GM10248 (cell line): ENCODE results near the gene PACRG.

ENCODE experiments used
- CTCF ChIA-PET: fragments of 300-600 bp; sonication (Branson Sonifier 250); formaldehyde crosslinking; extraction: SDS; loops from one replicate; lab custom pipeline; 2021; ENCODE audit warnings: antibody characterized with exemption; lab: Yijun Ruan, JAX
- POLR2A ChIA-PET: fragments of 350-650 bp; sonication (Branson Sonifier 250); formaldehyde crosslinking; extraction: SDS; loops from one replicate; lab custom pipeline; 2020; ENCODE audit warnings: antibody characterized with exemption; lab: Yijun Ruan, JAX
- DNase-seq: peaks from one replicate; pipeline ENCODE4 v3.0.0; 2012; ENCODE audit errors: extremely low spot score
- TF ChIP-seq, protein P1 (sequence below): IDR thresholded peaks from 2 replicates; pipeline ENCODE4 v1.5.1; 2012; ENCODE audit warnings: mild to moderate bottlenecking, low read depth; ENCODE audit errors: extremely low read depth, missing control alignments, control extremely low read depth

Gene PACRG

DNA sequence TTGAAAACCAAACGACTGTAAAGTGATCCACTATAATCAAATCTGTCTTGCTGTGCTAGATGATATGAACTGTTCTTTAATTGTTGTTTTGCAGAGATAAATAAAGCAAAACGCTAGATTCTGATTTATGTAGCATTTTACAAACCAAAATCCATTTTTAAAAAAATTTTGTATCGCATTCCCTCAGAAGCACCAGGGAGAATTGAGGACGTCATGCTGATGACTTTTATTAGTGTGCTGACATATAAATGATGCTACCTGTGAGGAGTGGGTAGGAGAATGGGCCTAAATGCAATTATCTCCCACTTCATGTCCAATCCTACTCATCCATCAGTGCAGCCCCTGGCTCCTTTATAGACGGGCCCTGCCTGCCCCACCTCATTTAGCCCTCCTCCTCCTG, 282.4 kb downstream of the PACRG start:
- no peak for DNase-seq
- ChIA-PET POLR2A (no interaction called here), CTCF (interaction anchor here (1.5 kb wide), 1 partner anchor 16 kb away, joined by 4 read pairs; no protein-coding TSS in a partner anchor)
- TF ChIP-seq, protein P1, sequence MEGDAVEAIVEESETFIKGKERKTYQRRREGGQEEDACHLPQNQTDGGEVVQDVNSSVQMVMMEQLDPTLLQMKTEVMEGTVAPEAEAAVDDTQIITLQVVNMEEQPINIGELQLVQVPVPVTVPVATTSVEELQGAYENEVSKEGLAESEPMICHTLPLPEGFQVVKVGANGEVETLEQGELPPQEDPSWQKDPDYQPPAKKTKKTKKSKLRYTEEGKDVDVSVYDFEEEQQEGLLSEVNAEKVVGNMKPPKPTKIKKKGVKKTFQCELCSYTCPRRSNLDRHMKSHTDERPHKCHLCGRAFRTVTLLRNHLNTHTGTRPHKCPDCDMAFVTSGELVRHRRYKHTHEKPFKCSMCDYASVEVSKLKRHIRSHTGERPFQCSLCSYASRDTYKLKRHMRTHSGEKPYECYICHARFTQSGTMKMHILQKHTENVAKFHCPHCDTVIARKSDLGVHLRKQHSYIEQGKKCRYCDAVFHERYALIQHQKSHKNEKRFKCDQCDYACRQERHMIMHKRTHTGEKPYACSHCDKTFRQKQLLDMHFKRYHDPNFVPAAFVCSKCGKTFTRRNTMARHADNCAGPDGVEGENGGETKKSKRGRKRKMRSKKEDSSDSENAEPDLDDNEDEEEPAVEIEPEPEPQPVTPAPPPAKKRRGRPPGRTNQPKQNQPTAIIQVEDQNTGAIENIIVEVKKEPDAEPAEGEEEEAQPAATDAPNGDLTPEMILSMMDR = no peak

DNA sequence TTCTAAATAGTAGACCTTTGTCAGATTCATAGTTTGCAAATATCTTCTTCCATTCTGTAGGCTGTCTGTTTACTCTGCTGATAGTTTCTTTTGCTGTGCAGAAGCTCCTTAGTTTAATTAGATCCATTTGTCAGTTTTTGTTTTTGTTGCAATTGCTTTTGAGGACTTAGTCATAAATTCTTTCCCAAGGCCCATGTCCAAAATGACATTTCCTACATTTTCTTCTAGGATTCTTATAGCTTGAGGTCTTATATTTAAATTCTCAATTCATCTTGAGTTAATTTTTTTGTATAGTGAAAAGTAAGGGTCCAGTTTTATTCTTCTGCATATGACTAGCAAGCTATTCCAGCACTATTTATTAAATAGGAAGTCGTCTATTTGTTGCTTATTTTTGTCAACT, 287.0 kb downstream of the PACRG start:
- TF ChIP-seq, protein P1 = no peak
- ChIA-PET POLR2A (no interaction called here), CTCF (interaction anchor here (1.2 kb wide), 1 partner anchor 11 kb away, joined by 3 read pairs; no protein-coding TSS in a partner anchor)
- DNase-seq = no peak

DNA sequence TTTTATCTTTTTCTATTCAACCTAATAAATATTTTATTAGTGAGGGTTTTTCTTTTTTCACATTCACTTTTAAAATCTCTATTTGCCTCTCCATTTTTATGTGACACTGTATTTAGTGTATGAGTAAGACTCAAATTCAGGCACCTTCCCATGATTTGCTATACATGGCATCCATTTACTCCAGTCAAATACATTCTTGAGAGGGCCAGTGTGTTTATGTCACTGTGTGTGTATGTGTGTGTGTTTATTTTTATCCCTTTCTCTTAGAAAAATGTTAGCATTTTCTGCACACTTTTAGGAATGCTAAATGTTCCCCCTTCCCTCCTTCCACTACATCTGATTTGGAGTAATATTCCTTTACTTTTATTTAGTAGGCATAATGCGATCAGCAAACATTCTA, 290.0 kb downstream of the PACRG start:
- TF ChIP-seq, protein P1 = no peak

DNA sequence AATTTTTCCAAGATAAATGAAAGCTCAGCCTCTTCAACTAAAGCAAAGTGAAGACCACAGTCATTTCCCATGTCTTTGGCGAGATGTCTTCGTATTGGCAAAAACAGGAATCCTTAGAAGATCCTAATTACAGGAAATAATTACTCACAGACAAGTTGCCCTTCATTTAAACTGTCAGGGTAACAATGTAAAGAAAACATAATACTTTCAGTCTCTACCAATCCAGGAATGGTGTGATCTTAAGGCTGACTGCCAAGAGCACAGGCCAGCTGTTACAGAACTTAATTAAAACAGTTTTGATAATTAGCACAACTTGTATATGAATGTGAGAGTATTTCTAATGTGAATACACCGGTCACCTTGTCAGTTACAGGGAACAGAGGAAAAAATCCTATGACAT, 292.2 kb downstream of the PACRG start:
- ChIA-PET CTCF (interaction anchor here (1.4 kb wide), 1 partner anchor 10 kb away, joined by 3 read pairs; no protein-coding TSS in a partner anchor), POLR2A (no interaction called here)
- TF ChIP-seq, protein P1 = no peak
- no peak for DNase-seq

More for the DNA sequence above, 290.0 kb downstream of the PACRG start:
- ChIA-PET POLR2A (no interaction called here), CTCF (no interaction called here)
- DNase-seq = no peak

DNA sequence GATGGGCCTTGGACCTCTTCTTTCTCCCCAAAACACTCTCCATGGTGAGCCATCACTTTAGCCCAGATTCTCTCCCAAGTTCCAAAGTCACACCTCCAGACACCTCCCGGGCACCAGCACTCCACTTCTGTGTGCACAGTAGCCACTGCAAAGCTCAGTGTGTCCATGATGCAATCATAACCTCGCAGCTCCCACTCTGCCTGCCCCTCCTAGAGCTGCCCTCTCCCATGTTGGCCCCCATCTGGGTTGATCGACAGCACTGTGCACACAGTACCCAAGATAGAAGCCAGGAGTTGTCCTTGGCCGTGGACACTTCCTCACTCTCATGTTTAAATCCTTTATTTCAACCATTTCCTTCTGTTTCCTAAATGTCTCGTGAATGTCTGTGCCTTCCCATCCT, 293.3 kb downstream of the PACRG start:
- DNase-seq = no peak
- CTCF ChIA-PET = interaction anchor here (1.7 kb wide), 1 partner anchor 12 kb away, joined by 3 read pairs; no protein-coding TSS in a partner anchor
- TF ChIP-seq, protein P1 = no peak
- POLR2A ChIA-PET = no interaction called here

DNA sequence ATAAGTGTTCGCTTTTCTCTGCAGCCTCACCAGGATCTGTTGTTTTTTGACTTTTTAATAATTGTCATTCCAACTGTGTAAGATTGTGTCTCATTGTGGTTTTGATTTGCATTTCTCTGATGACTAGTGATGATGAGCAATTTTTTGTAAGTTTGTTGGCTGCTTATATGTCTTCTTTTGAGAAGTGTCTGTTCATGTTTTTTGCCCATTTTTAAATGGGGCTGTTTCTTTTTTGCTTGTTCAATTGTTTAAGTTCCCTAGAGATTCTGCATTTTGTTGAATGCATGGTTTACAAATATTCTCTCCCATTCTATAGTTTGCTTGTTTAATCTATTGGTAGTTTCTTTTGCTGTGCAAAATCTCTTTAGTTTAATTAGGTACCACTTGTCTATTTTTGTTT, 295.9 kb downstream of the PACRG start:
- TF ChIP-seq, protein P1 = no peak
- no peak for DNase-seq
- ChIA-PET POLR2A (no interaction called here), CTCF (no interaction called here)
